K562 (cell line): ENCODE results near the gene SLC66A3. TPM values are rescaled to one million over a fixed set of nuclear protein-coding genes. Genes with fewer than 3 reads are reported as not detected.

Experiments
- ARID1B ChIP-seq: fragments of 450-650 bp; IDR thresholded peaks from 2 replicates; pipeline ENCODE4 v1.6.1; 2016; ENCODE audit warnings: antibody characterized with exemption, mild to moderate bottlenecking, inconsistent platforms
- ATF7 ChIP-seq: fragments of 450-650 bp; IDR thresholded peaks from 2 replicates; pipeline ENCODE4 v1.7.1; 2014; ENCODE audit warnings: mild to moderate bottlenecking, moderate library complexity
- CREM ChIP-seq: IDR thresholded peaks from 2 replicates; pipeline ENCODE4 v1.6.1; 2014; ENCODE audit warnings: antibody characterized with exemption, low read depth
- ETV1 ChIP-seq: fragments of 450-650 bp; conservative IDR thresholded peaks from 2 replicates; pipeline ENCODE4 v1.6.1; 2016; ENCODE audit warnings: missing genetic modification characterization, control low read depth, low read depth, missing compliant biosample characterization
- FOSL1 ChIP-seq: fragments of 200-800 bp; sonication (Bioruptor generic); conservative IDR thresholded peaks from 2 replicates; pipeline ENCODE4 v1.6.1; 2016; ENCODE audit warnings: missing genetic modification characterization, missing compliant biosample characterization
- RCOR1 ChIP-seq, 2 experiments: IDR thresholded peaks; 2 replicates each; pipeline ENCODE4 v1.6.1; 2012; ENCODE audit warnings: low read depth in 2 of 2, low read length in 2 of 2, borderline replicate concordance in 1 of 2, improper control_type of control experiment in 1 of 2
- TEAD1 ChIP-seq, 2 experiments: fragments of 450-650 bp in 1 of 2; sonication (generic) in 1 of 2; formaldehyde crosslinking; IDR thresholded peaks; 2 replicates each; pipeline versions ENCODE4 v1.4.0 to v1.8.0; 2020 to 2022; ENCODE audit warnings: mild to moderate bottlenecking in 2 of 2, missing genetic modification reagents in 1 of 2
- VEZF1 ChIP-seq: fragments of 200-800 bp; sonication (Bioruptor generic); IDR thresholded peaks from 2 replicates; pipeline ENCODE4 v1.6.1; 2017; ENCODE audit warnings: missing genetic modification characterization, missing compliant biosample characterization
- ZFX ChIP-seq: sonication (generic); formaldehyde crosslinking; IDR thresholded peaks from 2 replicates; pipeline ENCODE4 v1.8.0; 2022; ENCODE audit warnings: mild to moderate bottlenecking, missing genetic modification reagents, moderate library complexity
- ZNF24 ChIP-seq: fragments of 450-650 bp; IDR thresholded peaks from 2 replicates; pipeline ENCODE4 v1.6.1; 2016
- ZNF274 ChIP-seq: IDR thresholded peaks from 2 replicates; pipeline ENCODE4 v1.6.1; 2011; ENCODE audit warnings: low read depth, mild to moderate bottlenecking, low read length, moderate library complexity, borderline replicate concordance
- polyA plus RNA-seq, 8 experiments: library from polyadenylated mRNA; depleted of rRNA in 4 of 8; stranded (reverse) in 5 of 8; unstranded in 3 of 8; fragments of >200 nt; fragmentation: Nextera tagmentation in 2 of 8; fragmentation: Illumina TruSeq in 1 of 8; extraction: Ambion mirVana in 2 of 8; extraction: Trizol in 1 of 8; gene quantifications; 2 replicates each; pipeline versions ENCODE4 v1.2.1 to v1.2.3, GENCODE V29; 2011 to 2014; ENCODE audit warnings: inconsistent platforms in 1 of 8, missing spikeins in 1 of 8
- total RNA-seq, 7 experiments: library from RNA; depleted of rRNA in 6 of 7; stranded (reverse); fragments of >200 nt in 6 of 7; fragmentation: Illumina TruSeq in 2 of 7; extraction: Trizol in 2 of 7; gene quantifications; 2 replicates each; pipeline versions ENCODE4 v1.2.1 to v1.2.3, GENCODE V29; 2011 to 2021; ENCODE audit warnings: low replicate concordance in 1 of 7
- TF ChIP-seq, protein P1 (sequence below), 3 experiments: IDR thresholded peaks in 2 of 3; conservative IDR thresholded peaks in 1 of 3; 2 replicates each; pipeline ENCODE4 v1.5.1; 2011 to 2012; ENCODE audit warnings: low read length in 3 of 3, mild to moderate bottlenecking in 3 of 3, control low read depth in 2 of 3, improper control_type of control experiment in 1 of 3, inconsistent platforms in 1 of 3, low read depth in 1 of 3, mixed read lengths in 1 of 3, moderate library complexity in 1 of 3; ENCODE audit not compliant: insufficient read depth in 2 of 3
- TF ChIP-seq, protein P2 (sequence below): sonication (generic); formaldehyde crosslinking; IDR thresholded peaks from 2 replicates; pipeline ENCODE4 v1.9.0; 2022; ENCODE audit warnings: mild to moderate bottlenecking, missing genetic modification reagents

The SLC66A3 gene
- total and polyA plus RNA-seq, 9 of the 15 experiments (the other 6 are each of a cell fraction or from before 2014, with no cell fraction given) = 2.8 to 30.0 (median 9.1) TPM

DNA sequence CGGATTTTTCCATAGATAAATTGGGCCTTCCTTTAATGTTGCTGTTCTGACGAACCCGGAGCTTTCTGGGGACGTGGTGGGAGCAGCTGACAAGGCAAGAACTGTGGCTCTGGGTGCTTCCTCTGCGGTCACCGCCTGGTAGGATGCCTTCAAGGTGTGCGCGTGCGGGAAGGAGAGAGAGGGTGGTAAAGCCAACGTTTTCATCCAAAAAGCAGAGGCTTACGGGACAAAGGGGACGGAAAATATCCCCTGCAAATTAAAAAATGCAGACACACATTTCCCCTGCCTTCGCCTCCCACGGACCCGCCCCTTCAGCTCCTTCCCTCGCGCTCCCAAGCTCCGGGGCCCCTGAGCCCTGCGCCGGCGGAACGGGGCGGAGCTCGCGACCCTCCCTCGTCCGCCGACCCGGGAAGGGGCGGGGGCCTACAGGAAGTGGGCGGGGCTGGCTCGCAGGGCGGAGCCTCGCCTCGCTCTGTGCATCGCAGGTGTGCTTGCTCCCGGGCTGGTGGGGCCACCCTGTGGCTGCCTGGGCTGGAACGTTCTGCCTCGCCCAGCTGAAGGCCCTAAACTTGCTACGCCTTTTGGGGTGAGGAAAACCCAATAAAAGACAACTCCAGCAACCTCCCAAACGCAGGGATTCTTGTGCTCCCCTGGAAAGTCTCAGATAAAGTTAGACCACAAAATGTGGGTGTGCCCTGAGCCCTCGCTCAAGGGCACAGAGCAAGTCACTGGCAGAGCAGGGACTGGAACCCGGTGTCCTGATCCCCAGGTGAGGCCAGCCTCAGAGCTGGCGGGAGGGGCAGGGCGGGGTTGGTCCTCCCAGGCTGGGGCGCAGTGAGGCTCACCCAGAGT lies 25.4 kb upstream of the SLC66A3 start (continued):
- TF ChIP-seq ATF7 (0 out of 2 replicates have a peak, but pooled peaks have one; percentile 25), ZNF24 (no peak), ZNF274 (no peak), ZFX (CRISPR knock-in tag) (peak; percentile 45), VEZF1 (CRISPR knock-in tag) (peak; percentile 49), RCOR1 (IDR thresholded peaks at IDR 0.05; ENCODE audit: borderline replicate concordance in 1 of 2, low read depth in 2 of 2, low read length in 2 of 2) (peak in 1 of 2 experiments; percentile 31; a peak in 1 of 4 replicates), FOSL1 (tag) (no peak), CREM (0 out of 2 replicates have a peak, but pooled peaks have one; percentile 14), ARID1B (no peak), ETV1 (tag) (peak; percentile 44), TEAD1 (CRISPR knock-in tag; IDR thresholded peaks at IDR 0.05) (peak in 1 of 2 experiments; percentile 82; a peak in 1 of 4 replicates)
- TF ChIP-seq, protein P1, sequence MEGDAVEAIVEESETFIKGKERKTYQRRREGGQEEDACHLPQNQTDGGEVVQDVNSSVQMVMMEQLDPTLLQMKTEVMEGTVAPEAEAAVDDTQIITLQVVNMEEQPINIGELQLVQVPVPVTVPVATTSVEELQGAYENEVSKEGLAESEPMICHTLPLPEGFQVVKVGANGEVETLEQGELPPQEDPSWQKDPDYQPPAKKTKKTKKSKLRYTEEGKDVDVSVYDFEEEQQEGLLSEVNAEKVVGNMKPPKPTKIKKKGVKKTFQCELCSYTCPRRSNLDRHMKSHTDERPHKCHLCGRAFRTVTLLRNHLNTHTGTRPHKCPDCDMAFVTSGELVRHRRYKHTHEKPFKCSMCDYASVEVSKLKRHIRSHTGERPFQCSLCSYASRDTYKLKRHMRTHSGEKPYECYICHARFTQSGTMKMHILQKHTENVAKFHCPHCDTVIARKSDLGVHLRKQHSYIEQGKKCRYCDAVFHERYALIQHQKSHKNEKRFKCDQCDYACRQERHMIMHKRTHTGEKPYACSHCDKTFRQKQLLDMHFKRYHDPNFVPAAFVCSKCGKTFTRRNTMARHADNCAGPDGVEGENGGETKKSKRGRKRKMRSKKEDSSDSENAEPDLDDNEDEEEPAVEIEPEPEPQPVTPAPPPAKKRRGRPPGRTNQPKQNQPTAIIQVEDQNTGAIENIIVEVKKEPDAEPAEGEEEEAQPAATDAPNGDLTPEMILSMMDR (IDR thresholded peaks at IDR 0.05 in 2 of 3, conservative IDR thresholded peaks at IDR 0.05 in 1 of 3; ENCODE audit: insufficient read depth in 2 of 3, low read depth in 1 of 3, low read length in 3 of 3) = peak; percentile 56 to 74 (median 71)
- TF ChIP-seq, protein P2, sequence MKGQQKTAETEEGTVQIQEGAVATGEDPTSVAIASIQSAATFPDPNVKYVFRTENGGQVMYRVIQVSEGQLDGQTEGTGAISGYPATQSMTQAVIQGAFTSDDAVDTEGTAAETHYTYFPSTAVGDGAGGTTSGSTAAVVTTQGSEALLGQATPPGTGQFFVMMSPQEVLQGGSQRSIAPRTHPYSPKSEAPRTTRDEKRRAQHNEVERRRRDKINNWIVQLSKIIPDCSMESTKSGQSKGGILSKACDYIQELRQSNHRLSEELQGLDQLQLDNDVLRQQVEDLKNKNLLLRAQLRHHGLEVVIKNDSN = 0 out of 2 replicates have a peak, but pooled peaks have one; percentile 13
